Hematopoietic multipotent progenitor cell treated with erythropoietin and hydrocortisone succinate and interleukin-3 and kit ligand, for 15 days (in vitro differentiated cells): Measurements from ENCODE around the gene TXNDC2.
A peak's percentile ranks its signal among the peaks of the same experiment; 100 is the strongest.
"Not testable (repeated sequence)": the region's sequence is repeated elsewhere in the genome, so short reads cannot be mapped to it uniquely, and the experiment has no call there.

ENCODE experiments used
- DNase-seq: peaks from one replicate; pipeline ENCODE4 v3.0.0-alpha.2; 2015; ENCODE audit warnings: low spot score

TXNDC2 gene

DNA sequence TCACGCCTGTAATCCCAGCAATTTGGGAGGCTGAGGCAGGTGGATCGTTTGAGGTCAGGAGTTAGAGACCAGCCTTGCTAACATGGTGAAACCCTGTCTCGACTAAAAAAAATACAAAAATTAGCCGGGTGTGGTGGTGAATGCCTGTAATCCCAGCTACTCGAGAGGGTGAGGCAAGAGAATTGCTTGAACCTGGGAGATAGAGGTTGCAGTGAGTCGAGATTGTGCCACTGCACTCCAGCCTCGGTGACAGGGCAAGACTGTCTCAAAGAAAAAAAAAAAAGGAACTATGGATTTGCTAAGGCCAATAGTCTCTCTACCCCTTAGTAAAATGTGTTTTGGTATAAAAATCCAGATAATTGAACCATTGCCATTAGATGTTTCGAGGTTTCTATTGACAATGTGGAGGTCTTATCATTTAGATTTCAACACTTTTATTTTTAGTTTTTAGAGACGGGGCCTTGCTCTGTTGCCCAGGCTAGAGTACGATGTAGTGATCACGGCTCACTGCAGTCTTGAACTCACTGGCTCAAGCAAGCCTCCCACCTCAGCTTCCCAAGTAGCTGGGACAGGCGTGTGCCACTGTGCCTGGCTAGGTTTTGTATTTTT, 1.1 kb upstream of the TXNDC2 start:
- no peak for DNase-seq

DNA sequence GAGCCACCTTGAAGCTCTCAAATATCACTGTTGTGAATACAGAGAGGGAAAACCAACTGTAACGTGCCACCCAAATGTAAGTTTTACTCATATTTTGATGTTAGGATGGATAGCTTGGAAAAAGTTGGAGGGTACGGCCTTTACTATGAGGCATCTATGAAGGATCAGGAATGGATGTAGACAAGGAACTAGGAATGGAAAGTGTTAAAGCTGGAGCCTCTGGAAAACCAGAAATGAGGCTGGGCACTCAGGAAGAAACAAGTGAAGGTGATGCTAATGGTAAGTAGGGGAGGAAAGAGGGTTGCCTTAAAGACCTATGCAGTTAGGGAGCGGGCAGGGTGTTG, 204 bp downstream of the TXNDC2 start:
- no peak for DNase-seq

DNA sequence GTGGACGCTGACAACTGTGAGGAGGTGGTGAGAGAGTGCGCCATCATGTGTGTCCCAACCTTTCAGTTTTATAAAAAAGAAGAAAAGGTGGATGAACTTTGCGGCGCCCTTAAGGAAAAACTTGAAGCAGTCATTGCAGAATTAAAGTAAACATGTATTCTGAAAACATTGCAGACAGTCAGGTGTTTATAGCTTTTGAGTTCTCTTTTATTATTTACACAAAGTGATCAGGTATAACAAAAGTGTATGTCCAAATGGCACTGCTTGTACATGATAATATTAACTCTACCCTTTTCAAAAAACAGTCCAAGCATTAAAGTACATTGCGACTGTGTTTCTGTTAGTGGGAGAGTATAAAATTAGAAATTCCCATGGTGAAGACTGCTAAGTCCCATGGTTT, 2.2 kb downstream of the TXNDC2 start:
- no peak for DNase-seq

DNA sequence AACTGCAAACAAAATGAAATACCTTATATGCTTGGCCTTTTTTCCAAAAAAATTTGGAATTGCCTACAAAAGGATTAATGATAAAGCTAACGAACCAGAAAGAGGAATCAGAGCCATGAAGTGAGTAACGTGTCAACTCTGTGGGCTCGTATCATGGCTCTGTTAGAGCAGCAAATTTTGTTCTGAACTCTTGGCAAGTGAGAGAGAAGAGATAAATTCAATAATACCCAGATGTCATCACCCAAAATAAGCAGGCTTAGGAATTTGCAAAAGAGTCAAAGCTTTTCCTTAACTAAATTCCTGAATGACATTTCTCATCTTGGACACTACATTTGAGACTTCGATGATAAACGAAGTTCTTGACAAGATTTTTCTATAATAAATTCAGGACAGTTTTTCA, 4.4 kb downstream of the TXNDC2 start:
- no peak for DNase-seq

DNA sequence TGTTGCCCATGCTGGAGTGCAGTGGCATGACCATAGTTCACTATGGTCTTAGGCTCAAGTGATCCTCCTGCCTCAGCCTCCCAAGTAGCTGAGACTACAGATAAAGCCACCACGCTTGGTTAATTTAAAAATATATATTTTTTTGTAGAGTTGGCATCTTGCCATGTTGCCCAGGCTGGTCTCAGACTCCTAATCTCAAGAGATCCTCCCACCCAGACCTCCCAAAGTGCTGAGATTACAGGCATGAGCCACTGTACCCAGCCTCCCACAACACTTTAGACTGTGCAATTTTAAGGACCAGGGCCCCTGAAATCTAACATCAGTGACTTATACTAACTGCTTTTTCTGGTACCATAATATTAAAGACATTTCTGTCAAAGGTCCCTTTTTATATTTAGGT, 5.2 kb downstream of the TXNDC2 start:
- DNase-seq: peak; percentile 67

DNA sequence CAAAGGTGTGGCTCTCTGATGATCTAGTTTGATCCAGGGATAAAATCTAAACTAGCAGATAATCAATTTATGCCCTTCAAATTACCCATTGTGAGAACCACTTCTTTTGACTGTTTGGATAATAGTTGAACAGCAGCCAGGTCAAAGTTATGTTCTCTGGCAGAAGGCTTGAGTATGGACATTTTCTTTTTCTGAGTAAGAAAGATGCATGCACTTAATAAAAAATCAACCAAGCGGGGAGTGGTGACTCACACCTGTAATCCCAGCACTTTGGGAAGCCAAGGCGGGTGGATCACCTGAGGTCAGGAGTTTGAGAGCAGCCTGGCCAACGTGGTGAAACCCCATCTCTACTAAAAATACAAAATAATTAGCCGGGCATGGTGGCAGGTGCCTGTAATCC, 5.7 kb downstream of the TXNDC2 start:
- not testable (repeated sequence) for DNase-seq

DNA sequence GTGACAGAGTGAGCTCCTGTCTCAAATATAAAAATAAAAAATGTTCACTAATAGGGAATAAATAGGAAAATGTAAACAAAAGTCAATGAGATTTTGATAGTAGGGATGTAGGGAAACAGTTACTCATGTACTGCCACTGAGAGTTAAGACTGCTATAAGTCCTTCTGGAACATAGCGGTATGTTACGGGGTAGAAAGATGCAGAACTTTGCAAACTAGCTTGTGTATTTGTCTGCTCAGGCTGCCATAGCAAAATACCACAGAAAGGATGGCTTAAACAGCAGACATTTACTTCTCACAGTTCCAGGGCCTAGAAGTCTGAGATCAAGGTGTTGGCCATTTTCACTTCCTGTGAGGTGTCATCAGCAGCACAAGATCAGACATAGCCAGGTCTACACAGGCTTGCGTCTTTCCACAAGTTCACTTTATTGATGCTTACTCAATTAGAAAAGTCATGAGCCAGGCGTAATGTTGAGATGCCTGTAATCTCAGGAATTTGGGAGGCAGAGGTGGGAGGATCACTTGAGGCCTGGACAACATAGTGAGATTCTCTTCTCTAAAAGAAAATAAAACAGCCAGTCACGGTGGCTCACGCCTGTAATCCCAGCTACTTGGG, 8.8 kb downstream of the TXNDC2 start:
- DNase-seq: no peak

DNA sequence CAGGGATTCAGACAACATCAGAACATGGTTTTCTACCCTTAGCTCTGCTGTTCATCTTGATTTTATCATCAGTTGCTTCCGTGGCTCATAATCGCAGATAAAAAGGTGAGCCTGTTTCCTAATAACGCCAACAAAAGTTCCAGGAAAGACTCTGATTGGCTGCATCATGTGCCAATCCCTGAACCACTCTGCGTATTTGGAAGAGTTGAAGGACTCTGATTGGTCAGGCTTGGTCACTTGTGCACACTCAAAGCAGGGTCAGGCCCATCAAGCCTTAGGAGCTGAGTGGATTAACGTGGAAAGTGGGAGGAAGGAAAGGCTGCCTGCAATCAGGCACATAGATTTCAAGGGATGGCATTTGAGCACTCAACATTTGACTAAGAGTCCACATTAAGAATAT, 11.4 kb downstream of the TXNDC2 start:
- DNase-seq: no peak

DNA sequence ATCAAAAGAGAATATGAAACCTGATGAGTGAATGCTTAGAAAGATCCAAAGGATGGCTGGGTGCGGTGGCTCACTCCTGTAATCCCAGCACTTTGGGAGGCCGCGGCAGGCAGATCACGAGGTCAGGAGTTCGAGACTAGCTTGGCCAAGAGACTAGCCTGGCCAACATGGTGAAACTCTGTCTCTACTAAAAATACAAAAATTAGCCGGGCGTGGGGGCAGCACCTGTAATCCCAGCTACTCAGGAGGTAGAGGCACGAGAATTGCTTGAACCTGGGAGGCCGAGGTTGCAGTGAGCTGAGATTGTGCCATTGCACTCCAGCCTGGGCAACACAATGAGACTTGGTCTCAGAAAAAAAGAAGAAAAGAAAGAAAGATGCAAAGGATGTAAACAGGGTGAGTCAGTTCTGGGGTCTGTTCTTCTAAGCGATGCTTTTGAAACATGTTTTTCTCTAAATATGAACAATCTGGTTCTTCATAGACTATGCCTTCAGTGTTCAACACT, 12.1 kb downstream of the TXNDC2 start:
- not testable (repeated sequence) for DNase-seq

DNA sequence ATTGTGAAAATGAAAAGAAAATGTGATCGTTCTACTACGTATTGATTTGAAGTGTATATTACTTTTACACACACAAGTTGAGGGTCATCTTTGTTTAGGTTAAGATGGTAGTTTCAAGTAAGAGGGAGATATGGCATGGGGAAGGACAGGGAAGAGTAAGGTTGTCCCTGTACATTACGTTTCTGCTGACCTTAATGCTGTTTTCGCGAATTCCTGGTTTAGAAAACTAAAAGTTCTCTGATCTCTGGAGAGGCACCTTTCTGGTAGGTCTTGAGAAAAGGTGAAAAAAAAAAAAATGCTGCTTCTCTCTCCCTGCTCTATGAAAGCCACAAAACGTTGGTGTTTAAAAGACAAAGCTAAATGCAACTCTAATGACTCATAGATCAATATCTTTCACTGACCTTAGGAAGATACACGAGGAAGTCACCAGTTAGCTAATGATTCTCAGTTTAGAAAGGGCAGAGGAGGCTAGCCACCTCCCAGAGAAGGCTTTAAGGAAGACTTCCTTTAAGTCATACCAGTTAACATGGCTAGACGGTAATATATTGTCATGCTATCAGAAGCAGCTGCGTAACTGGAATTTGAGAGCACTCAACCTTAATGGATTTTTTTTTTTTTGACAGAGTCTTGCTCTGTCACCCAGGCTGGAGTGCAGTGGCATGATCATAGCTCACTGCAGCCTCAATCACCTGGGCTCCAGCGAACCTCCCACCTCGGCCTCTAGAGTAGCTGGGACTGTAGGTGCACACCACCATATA, 13.2 kb downstream of the TXNDC2 start:
- DNase-seq: peak; percentile 21

DNA sequence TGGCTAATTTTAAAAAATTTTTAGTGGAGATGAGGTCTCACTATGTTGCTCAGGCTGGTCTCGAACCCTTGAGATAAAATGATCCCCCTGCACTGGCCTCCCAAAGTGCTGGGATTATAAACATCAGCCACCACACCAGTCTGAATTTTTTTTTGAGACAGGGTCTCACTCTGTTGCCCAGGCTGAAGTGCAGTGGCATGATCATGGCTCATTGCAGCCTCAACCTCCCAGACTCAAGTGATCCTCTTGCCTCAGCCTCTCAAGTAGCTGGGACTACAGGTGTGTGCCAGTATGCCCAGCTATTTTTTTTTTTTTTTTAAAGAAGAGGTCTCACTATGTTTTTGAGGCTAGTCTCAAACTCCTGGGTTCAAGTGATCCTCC, 13.8 kb downstream of the TXNDC2 start:
- not testable (repeated sequence) for DNase-seq

DNA sequence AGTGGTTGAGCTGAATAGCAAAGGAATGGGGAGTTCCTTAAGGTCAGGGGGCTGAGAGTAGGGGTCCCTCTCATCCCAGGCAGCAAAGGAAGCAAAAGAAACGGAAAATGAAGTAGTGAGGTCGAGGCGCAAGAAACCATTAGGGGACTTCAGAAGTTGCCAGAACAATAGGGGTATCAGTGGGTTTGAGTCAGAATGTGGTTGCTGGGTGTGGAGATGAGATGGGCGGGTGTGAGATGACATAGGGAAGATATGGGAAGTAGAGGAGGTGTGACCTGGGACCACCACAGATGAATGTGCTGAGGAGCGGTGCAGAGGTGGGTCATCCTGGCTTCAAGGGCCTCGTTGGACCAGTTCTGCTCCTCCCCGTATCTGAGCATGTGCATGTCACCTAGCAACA, 14.9 kb downstream of the TXNDC2 start:
- DNase-seq: no peak

DNA sequence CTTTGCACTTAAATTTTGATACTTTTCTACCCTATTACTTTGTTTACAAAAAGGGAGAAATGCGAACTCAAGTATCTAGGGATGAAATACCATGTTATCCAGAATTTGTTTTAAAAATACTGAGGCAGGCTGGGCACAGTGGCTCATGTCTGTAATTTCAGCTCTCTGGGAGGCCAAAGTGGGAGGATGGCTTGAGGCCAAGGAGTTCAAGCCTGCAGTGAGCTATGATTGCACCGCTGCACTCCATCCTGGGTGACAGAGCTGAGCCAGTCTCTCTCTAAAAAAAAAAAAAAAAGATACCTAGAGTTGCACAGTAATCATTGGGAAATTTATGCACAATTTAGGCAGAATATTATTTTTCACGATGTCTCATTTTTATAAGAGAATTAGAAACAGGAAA, 15.6 kb downstream of the TXNDC2 start:
- DNase-seq: no peak

DNA sequence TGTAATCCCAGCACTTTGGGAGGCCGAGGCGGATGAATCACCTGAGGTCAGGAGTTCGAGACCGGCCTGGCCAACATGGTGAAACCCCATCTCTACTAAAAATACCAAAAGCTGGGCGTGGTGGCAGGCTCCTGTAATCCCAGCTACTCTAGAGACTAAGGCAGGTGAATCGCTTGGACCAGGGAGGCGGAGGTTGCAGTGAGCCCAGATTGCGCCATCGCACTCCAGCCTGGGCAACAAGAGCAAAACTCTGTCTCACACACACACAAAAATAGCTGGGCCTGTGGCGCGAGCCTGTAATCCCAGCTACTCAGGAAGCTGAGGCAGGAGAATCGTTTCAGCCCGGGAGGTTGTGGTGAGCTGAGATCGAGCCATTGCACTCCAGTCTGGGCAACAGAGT, 16.5 kb downstream of the TXNDC2 start:
- not testable (repeated sequence) for DNase-seq

DNA sequence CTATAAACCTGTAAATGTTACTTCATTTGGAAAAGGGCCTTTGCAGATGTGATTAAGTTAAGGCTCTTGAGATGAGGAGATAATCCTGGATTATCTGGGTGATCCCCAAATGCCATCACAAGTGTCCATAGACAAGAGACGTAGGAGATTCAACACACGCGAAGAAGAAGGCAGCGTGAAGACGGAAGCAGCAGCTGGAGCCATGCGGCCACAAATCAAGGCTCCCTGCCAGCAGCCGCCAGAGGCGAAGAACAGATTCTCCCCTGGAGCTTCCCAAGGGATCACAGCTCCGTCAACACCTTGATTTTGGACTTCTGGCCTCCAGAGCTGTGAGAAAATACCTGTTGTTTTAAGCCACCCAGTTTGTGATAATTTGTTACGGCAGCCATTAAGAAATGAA, 17.1 kb downstream of the TXNDC2 start:
- no peak for DNase-seq

DNA sequence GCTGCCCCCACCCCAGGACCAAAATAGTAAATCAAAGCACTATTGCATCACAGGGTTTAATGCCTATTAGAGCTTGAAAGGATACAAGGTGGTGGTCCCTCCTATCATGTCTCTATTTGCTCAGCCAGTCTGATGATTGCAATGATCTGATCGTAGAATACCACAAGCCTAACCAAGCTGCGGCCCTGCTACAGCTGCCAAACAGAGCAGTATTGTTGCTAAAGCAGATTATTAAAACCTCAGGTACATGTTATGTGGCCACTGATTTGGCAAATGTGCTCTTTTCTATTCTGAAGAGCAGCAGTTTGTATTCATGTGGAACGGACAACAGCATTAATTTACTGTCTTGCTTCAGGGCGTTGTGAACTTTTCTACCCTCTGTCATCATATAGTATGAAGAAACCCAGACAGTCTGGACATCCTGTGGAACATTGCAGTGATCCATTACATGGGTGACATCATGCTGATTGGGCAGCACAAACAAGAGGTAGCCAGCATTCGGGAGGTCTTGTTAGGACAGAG, 19.7 kb downstream of the TXNDC2 start:
- no peak for DNase-seq

DNA sequence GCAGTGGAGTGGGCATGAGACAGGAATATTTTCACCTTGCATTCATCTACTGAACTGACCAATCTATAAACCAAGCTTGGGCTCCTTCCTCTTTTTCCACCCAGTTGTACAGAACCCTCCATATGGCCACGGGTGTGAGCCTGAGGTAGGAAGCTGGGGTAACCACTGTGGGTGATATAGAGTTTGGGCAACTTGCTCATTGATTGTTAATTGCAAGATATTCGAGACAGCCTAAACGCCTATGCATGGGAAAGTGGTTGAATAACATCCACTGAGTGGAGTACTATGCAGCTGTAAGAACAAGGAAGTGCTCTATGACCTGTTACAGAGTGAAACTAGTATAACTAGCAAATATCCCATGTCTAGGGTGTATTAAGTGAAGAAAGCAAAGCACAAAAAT, 20.7 kb downstream of the TXNDC2 start:
- DNase-seq: no peak

DNA sequence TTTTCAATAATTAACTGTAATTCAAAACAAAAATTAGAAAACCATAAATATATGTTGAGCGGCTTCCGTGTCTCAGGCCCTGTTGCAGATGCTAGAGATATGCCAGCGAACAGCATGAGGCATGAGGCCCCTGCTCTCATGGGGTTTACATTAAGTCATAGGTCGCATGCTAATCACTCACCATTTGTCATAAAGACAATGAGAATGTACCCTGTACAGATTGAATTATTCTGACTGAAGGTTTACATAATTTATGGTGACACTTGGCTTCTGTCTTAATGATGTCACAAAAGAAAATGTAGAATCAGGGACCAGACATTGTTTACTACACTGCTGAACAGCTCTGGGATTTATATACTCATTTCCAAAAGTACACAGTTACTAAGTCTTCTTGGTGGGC, 22.1 kb downstream of the TXNDC2 start:
- no peak for DNase-seq

DNA sequence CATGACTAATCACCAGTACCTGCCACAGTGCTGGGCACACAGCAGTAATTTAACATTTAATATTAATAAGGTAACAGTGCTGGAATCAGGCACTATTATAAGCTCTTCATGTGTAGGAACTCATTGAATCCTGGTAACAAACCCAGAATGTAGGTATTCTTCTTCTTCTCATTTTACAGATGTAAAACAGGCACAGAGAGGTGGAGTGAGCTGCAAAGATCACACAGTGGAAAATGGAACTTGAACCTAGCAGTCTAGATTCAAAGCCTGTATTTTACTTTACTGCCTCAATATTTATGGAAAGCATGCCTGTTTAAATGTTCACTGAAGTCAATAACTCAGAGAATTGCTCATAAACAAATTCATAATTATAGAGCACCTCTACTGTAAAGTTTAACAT, 24.3 kb downstream of the TXNDC2 start:
- DNase-seq: no peak

DNA sequence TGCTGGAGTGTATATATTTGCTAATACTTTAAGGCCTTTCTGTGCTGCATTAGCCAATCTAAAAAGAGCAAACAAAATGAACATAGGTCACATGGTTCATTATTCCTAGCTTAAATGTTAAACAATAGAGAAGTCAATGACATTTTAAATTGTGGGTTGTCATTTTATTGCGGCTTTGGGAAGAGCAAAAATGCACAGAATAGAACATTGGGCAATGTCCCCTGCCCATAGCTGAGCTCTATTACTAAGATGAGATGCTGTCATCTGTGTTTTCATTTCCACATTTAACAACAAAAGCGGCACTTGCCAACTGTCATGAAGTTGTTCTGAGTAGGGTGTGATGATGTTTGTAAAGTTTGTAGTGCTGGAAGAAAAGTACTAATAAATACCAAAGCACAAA, 24.9 kb downstream of the TXNDC2 start:
- no peak for DNase-seq

DNA sequence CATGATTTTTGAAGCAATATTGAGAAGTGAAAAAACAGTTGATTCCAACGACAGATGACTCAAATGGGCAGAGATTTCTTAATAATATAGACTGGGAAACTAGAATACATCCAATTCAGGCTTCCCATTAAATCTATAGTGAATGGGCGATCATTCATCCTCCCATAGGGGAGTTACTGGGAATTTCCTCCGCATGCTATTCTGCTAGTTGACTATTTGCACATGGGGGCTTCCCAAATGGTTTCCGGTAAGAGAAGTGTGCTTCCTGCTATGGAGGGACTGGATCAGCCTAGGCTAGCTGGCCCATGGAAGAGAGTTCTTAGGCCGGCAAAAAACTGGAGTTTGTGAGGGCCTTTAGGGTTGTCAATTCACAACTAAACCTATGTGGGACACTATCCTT, 25.5 kb downstream of the TXNDC2 start:
- no peak for DNase-seq

DNA sequence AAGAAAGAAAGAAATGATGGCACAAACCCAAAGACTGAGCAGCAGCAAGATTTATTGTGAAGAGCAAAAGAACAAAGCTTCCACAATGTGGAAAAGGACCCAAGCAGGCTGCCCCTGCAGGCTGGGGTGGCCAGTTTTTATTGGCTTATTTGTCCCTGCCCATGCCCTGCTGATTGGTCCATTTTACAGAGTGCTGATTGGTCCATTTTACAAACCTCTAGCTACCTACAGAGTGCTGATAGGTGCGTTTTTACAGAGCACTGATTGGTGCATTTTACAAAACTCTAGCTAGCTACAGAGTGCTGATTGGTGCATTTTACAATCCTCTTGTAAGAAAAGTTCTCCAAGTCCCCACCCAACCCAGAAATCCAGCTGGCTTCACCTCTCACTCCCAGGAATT, 26.5 kb downstream of the TXNDC2 start:
- not testable (repeated sequence) for DNase-seq

DNA sequence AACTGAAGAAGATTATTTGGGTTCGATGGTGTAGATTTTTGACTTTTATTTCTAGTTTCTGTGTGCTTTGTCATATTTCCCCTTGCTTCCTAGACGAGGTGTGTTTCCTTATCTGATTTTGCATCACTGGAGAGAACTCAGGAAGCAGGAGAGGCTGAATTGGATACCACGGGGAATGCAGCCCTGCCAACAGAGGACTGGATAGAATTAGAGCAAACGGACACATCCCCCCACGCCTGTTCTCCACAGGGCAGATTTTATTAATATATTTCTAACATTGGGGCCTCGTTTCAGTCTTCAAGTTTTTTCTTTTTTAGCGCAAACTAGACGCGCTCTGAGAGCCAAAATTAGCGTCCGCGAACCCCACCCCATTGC, 27.4 kb downstream of the TXNDC2 start:
- no peak for DNase-seq
